Measurements from ENCODE around the gene TUBG1.
"Not testable (repeated sequence)": the region's sequence is repeated elsewhere in the genome, so short reads cannot be mapped to it uniquely, and the experiment has no call there.

The TUBG1 gene

GRCh38 chr17:42579794-42580551 is 29.5 kb upstream of the TUBG1 start:
- no peak for DNase-seq

GRCh38 chr17:42581744-42582270 is 27.7 kb upstream of the TUBG1 start:
- no peak for DNase-seq

- no peak for DNase-seq
Measured at GRCh38 chr17:42584880-42585279, 24.6 kb upstream of the TUBG1 start.

DNA sequence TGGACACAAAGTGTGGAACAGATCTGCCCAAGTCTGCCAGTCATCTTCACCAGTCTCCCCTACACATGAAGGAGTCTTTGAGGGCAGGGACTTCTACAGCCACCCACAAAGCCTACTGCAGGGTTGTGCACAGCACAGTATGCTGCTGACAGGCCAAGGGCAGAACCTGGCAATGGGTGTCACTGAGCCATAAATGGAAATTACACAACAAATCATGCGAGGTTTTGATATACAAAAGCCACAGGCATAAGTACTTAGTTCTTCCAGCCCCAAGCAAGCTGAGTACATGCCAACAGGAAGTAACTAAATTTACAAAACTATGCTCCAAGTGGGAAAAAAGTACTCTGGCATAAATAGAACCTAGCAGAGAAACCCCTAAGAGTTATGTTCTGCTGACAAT is 24.1 kb upstream of the TUBG1 start:
- DNase-seq: no peak

DNA sequence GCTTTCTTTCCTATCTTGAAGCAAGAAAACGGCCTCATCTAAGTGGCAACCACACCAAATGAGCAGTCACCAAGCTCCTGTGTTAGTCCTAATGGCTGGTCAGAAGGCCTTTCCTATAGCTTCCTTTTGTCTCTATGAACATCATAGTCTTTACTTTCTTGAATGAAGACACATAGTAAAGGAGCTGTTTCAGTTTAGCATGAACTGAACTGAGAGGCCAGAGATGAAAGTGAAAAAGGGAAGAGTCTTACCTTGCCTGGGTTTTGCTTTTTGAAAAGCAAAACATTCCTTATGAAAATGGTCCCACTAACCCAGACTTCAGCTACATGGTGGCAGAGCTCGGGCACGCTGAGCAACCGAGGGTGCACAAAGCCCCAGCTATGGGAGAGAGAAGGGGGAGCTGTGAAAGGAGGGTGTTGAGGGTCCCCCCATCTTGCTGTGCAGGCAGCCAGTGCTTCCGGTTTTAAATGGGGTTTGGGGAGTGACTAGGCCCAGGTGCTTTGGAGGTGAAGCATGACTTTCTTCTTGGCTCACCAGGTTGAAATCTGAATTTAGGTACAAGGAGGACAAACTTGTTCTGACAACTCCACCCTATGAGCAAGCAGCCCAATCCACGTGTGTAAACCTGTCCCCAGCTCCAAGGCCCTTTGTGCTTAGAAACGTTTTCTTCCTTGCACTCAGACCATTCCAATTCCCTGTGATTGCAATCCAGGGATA is 22.8 kb upstream of the TUBG1 start:
- DNase-seq: no peak

DNA sequence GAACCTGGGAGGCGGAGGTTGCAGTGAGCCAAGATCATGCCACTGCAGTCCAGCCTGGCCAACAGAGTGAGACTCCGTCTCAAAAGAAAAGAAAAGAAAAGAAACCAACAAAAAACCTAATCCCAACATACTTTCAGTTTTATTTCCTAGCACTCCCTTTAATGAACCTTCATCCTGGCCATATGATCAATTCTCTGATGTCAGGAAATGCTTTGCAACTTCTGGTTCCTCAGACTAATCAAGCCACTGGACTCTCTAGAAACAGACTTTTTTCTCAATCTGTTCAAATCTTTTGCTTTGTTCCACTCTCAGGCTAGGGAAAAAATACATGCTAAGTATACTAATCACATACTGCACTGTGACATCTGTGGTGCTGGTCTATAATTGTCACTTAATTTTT is 18.6 kb upstream of the TUBG1 start:
- no peak for DNase-seq

DNA sequence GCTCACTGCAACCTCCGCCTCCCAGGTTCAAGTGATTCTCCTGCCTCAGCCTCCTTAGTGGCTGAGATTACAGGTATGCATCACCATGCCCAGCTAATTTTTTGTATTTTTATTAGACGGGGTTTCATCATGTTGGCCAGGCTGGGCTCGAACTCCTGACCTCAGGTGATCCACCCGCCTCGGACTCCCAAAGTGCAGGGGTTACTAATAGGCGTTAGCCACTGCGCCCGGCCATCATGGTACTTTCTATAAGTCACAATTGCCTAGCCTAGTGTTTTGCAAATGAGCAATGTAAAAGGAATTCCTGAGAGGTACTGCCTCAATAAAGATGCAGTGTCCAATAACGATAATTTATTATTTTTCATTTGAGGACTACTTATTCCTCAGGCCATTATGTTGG is 18.1 kb upstream of the TUBG1 start:
- no peak for DNase-seq

DNA sequence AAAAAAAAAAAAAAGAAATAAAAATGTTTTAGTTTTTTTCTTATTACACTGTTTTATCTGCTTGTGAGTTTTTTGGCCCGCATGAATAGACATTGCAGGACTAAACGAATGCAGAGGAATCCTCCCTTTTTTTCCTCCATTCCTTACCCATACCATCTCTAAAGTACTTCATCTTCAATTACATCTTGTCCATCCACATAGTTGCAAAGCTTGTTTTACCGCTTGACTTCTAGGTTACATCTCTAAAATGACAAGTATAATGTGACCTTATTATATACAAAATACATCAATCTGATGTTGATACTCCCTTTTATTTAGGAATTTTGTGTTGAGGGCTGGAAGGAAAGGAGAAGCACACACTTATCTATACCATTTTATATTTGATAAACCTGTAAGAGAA is 13.1 kb upstream of the TUBG1 start:
- no peak for DNase-seq

GRCh38 chr17:42598905-42599304 is 10.6 kb upstream of the TUBG1 start:
- DNase-seq: no peak

- no peak for DNase-seq
Measured at GRCh38 chr17:42603318-42603717, 6.2 kb upstream of the TUBG1 start.

DNA sequence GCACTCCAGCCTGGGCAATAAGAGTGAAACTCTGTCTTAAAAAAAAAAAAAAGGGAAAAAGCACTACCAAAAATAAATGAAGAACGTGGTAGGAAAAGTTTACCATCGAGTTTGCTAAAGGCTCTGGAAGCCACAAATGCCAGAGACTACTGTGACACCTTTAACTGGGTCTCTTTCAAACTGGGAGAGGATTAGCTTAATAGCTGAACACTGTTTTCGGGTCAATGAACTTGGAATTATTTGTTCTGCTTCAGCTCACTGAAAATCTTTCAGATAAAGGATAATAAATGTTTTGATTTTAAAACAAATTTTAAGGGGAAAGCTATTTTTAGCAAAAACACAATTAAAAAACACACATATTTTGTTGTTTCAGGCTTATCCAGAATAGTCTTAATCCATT is 1.7 kb upstream of the TUBG1 start:
- DNase-seq: no peak

DNA sequence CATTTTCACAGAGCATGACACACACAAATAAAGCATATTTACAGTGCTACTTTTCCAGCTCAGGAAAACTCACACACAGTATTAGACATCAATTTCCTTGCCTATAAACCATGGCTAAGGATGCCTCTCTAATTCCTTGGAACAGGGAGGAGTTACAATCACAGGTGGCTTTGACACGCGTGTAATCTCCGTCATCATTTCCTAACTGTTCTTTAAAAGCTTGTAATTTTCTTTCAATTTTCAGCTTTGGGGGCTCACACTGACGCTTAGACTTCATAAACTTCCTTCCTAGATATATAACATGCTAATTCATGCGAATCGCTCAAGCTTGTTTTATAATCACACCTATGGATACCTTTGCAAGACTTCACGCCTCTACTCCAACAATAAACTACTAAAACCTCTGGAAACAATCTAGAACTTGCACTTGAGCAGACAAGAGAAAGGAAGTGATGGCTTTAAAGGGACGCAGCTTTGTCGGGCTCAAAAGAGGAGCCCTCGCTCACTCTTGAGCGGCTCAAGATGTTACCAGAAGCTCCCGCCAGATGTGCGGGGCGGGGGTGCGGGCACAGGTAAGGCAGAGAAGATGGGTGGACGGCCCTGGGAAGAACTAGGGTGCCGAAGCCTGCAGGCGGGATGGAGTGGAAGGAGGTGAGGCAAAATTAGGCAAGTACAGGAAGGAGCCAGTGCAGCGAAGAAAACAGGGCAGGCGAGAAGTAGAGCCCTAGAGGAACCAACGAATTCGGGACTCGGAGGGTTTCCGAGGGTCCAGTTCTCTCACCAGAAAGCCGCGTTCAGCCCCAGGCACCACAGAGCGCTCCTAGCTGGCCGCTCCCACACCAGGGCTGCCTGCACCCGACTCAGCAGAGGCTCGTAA is 940 bp upstream of the TUBG1 start:
- DNase-seq: peak in 1 of 4 experiments; percentile 29

DNA sequence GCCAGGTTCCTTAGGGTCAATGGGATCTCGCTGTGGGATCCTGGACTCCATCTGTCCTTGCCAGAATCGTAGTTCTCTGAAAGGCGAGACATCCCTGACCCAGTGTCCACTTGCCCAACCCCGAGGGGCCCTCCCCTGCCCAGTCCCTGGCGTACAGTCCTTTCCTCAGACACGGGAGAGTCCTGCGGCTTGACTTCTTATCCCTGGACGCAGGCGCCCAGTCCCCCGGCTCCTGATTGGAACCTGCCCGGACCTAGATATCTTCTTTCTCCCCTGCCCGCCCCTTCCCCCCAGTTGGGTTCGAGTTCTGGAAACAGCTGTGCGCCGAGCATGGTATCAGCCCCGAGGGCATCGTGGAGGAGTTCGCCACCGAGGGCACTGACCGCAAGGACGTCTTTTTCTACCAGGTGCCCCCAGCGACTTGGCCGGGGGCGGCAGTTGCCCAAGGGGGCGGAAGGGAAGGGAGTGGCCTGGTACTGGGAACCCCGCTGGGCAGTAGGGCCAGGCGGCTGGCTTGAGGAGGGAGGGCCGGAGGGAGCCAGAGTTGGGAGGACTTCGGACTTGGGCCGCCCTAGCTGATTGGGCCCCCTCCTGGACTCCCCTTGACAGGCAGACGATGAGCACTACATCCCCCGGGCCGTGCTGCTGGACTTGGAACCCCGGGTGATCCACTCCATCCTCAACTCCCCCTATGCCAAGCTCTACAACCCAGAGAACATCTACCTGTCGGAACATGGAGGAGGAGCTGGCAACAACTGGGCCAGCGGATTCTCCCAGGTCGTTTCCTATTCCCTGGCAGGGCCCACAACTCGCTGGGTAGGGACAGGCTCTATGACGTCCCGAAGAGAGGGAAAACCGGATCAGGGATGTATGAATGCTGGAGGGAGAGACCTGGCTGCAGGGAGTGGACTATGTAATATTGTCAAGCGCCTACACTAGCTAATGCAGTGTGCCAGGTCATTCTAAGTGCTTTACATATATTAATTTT is 625 bp downstream of the TUBG1 start:
- not testable (repeated sequence) for DNase-seq

DNA sequence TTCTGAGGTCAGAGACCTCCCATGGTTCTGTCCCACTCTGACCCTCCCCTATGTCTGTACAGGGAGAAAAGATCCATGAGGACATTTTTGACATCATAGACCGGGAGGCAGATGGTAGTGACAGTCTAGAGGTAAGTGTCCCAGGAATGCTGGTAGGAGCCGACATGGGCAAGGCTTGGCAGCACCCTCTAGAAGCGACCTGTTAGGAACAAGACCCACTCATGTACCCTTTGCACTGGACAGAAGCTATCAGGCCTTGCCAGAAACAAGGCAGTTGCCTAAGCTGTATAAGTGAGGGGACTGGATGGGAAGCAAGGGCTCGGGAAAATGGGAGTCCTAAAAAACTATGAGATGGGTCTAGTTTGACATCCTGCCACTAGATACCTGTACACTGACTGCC is 2.5 kb downstream of the TUBG1 start:
- no peak for DNase-seq

DNA sequence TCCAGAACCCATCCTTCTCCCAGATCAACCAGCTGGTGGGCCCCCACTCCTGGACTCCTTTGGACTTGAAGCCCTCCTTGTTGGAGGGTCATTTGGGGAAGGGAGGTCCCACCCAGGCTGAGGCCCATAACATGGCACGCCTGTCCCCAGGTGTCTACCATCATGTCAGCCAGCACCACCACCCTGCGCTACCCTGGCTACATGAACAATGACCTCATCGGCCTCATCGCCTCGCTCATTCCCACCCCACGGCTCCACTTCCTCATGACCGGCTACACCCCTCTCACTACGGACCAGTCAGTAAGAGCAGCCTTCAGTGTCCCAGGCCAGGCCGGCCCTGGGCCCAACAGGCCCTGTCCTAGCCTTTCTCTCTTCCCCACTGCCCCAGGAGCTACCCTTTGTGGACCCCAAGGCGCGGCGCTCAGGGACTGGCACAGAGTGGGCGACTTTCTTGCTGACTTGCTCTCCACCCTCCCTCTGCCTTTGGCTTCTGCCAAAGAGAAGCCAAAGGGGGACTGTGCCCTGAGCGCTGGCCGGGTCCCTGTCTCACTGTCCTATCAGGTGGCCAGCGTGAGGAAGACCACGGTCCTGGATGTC is 4.3 kb downstream of the TUBG1 start:
- DNase-seq: no peak

DNA sequence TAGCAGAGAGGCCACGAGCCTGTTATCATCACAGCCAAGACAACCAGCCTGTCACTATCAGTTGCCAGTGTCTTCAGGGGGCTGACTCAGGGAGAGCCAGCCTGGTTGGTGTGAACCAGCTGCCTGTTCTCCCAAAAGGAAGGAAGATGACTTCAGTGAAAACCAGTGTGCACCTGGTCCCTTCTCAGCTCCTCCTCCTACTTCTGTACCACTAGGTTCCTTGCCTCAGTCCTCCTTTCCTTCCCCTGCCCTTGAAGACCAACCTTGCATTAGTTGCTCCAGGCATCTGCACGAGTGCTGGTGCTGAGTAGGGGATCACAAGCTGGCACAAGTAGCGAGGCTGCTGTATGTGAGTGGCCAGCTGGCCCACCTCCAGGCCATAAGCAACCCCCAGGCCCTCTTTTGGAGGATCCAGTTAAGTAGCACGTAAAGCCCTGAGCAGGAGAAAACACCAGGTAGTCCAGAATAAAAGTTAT is 8.5 kb downstream of the TUBG1 start:
- no peak for DNase-seq

DNA sequence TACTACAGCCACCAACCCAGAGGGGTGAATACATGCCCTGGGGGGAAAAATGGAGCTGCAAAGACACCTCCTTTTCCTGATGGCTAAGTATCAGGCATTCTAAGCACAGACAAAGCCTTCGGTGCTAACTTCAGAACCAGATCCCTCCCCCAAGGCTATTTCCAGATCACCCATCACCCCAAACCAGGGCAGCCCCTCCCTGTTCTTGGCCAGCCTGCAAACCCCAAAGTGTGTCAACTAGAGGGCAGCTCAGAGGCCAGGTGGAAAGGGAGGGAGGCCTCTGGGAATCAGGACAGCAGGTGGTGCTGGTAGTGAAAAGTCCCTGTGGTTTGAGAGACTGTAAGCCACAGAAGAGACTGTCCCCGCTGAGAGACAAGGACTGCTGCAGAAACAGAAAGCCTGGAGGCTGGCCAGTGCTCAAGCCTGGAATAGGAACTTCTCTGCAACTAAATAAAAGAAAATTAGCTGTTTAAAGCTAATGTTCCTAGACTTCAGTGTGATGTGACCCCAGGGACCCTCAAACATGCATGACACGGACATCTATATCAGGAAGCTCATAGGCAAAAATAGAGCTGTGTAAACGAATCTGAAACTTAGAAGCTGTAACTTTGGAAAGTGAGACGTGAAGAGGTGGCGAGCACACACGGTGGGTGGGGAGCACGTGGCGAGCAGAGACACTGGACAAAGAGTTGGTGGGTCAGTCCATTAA is 9.1 kb downstream of the TUBG1 start:
- no peak for DNase-seq

- not testable (repeated sequence) for DNase-seq
Measured at GRCh38 chr17:42621987-42622386, 12.5 kb downstream of the TUBG1 start.

DNA sequence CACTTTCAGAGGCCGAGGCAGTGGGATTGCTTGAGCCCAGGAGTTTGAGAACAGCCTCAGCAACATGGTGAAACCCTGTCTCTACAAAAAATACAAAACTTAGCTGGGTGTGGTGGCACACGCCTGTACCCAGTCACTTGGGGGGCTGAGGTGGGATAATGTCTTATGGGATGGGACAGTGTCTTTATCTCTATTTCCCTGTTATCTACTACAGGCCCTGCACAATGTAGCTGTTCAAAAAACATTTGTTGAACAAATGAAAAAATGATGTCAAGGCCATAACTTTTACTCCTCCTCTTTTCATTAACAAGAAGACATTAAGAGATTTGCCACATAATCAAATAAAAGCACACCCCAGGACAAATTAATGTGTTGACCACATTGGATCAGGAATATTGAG is 13.8 kb downstream of the TUBG1 start:
- no peak for DNase-seq

DNA sequence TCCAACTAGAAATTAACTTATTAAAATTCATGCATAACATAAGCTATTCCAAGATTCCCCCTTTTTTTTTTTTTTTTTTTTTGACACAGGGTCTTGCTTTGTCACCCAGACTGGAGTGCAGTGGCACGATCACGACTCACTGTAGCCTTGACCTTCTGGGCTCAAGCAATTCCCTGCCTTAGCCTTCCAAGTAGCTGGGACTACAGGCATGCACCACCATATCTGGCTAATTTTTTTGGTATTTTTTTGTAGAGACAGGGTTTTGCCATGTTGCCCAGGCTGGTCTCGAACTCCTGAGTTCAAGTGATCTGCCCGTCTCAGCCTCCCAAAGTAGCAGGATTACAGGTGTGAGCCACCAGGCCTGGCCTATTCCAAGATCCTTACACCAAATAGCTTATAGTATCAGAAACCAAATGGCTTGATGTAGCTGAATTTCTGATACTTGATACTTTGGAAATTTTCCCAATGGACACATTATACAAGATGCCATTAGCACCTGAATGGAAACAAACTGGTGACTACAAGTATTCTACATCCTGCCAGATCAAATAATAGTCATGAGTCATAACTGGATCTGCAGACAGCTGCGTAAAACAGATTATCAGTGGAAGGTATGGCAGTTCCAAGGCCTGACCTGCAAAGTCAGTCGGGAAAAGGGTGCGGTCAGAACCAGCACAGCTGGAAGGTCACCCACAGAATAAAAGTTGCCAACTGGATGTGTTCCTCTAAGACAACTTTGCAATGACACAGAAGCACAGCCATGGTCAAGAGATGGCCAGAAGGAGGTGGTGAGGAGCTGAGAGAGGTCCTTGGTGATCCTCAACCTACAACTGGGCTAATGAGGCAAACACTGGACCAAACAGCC is 14.5 kb downstream of the TUBG1 start:
- no peak for DNase-seq

Data from activated naive CD4-positive, alpha-beta T cell (primary cell).